ENCODE measurements around the gene ITGA3.
A peak's percentile ranks its signal among the peaks of the same experiment; 100 is the strongest.

The ITGA3 gene

DNA sequence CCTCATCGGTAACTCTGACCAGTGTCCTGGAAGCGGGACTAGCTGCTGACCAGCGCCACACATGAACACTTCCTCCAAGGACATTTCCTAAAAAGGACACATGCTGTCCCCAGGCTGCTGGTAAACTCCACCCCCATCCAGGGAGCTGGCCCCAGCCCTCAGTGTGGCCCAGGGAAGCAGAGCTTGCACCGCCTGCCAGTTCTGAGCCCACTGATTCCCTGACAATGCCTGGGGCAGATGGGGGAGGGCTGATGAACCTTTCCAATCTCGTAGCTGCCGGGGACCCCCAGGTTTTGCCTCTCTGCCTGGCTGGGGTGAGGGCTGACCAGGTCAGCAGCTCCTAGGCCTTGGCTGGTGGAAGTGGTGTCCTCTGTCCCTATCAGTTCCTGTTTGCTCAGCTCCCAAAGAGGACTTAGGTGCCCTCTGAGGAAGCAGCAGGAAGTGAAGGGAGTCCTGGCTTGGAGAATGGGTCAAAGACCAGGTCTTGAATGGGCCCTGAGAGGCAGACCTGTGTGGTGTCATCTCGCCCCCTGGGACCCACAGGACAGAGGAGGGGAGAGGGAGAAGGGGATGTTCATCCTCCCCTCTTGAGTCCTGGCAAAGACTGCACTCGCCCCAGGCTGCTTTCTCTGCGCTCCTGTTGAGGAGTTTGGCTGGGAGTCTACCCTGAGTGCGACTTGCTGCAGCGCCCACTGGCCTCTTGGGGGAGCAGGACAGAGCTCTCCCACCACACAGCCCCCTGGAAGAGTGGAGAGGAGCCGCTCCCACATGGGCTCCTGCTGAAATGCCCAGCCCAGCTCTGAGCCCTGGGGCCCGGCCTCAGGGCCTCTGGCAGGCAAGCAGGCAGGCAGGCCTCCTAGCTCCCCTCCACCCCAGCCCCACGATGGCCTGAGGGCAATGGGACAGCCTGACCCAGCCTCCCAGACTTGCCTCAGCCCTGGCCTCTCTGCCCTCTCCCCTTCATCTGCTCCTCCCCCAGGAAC, 56.1 kb downstream of the ITGA3 start:
- no peak for TF ChIP-seq ZFX (IDR thresholded peaks at IDR 0.05; ENCODE audit: borderline replicate concordance)
- TF ChIP-seq CTCF (IDR thresholded peaks at IDR 0.05) = no peak
- peak overlapping the region; percentile 47 for H3K27ac ChIP-seq

DNA sequence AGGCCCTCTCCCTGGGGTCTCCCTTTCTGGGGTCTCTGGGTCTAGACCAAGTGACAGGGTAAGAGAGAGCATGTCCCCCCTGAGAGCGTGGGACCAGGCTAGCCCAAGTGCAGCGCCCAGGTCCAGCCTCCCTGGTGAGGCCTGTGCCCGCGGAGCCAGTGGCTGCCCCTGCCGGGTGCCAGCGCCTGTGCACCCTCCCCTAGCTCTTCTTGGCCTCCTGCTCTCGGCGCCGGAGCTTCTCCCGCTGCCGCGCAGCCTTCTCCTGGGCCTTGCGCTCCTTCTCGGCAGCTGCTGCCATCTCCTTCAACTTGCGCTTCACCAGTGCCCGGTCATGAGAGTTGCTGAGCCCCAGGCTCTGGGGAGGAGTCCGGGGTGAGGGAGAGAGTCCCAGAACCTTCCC, 56.8 kb downstream of the ITGA3 start:
- TF ChIP-seq ZFX (IDR thresholded peaks at IDR 0.05; ENCODE audit: borderline replicate concordance) (no peak), CTCF (IDR thresholded peaks at IDR 0.05) (no peak)
- H3K27ac ChIP-seq = no peak overlapping the region

DNA sequence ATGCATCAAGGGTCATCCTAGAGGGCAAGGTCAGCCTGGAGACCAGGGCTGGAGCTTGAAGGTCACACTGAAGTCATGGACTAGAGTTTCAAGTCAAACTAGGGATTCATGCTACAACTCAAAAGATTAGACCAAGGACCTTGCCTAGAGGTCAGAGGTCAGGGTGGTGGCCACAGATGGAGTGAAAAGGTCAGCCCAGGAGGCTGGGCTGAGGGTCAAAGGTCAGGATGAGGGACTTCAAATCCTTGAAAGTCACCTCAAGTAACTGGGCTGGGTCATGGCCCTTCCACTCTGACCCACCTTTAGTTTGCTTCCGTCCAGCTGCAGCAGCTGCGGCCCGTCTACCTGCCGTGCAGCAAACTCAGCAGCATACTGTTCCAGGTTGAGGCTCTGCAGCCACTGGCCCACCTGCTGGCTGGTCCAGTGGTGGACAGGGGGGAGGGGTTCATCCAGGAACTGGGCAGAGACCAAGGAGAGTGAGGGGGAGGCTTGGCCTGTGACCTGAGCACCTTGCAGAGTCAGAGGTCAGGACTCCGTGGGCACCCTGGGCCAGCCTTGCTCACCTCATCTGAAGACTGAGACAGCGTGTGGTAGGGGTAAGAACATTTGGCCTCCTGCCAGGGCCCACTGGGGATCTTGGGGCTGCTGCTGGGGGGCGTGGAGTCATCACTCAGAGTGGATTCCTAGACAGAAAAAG, 57.9 kb downstream of the ITGA3 start:
- no peak for TF ChIP-seq ZFX (IDR thresholded peaks at IDR 0.05; ENCODE audit: borderline replicate concordance)
- TF ChIP-seq CTCF (IDR thresholded peaks at IDR 0.05) = no peak
- H3K27ac ChIP-seq = no peak overlapping the region

- H3K27ac ChIP-seq = no peak overlapping the region
- TF ChIP-seq CTCF (IDR thresholded peaks at IDR 0.05) = no peak
- TF ChIP-seq ZFX (IDR thresholded peaks at IDR 0.05; ENCODE audit: borderline replicate concordance) = no peak
These were observed 58.5 kb downstream of the ITGA3 start for GRCh38 chr17:50114401-50114800.

DNA sequence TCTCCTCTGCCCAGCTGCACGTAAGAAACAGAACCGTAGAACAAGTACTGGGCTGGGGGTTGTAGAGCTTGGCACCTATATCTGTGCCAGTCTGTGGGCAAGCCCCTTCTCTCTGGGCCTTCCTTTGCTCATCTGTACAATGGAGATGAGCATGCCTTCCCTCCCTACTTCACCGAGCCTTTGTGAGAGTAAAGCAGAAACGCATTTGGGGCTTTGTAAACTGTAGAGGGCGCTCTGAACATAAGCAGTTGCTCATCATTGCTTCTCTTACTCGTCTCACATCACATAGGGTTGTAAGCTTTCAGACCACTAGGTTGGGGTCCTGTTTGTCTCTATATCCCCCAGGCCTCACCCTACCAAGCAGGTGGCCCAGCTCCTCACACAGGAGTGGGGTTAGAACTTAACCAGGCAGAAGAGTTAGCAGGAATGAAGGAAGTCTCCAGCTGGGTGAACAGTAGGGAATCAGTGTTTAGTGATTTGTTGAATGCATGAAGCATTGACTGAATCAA, 59.0 kb downstream of the ITGA3 start:
- TF ChIP-seq ZFX (IDR thresholded peaks at IDR 0.05; ENCODE audit: borderline replicate concordance) = no peak
- TF ChIP-seq CTCF (IDR thresholded peaks at IDR 0.05) = peak; percentile 81
- H3K27ac ChIP-seq = no peak overlapping the region

- no peak for TF ChIP-seq ZFX (IDR thresholded peaks at IDR 0.05; ENCODE audit: borderline replicate concordance)
- TF ChIP-seq CTCF (IDR thresholded peaks at IDR 0.05) = no peak
- no peak overlapping the region for H3K27ac ChIP-seq
These were observed 59.8 kb downstream of the ITGA3 start for GRCh38 chr17:50115756-50116155.
